SK-N-SH (cell line): ENCODE results near the gene TMEM109. TPM values are rescaled to one million over a fixed set of nuclear protein-coding genes. Genes with fewer than 3 reads are reported as not detected.

Experiments used
- CTCF ChIA-PET: fragments of 300-600, 350-600 bp; formaldehyde crosslinking; extraction: SDS; loops from one replicate; lab custom pipeline; 2021; lab: Yijun Ruan, JAX
- POLR2A ChIA-PET: fragments of 350-600 bp; sonication (Branson Sonifier 250); formaldehyde crosslinking; extraction: SDS; loops from one replicate; lab custom pipeline; 2020; ENCODE audit warnings: antibody characterized with exemption, inconsistent platforms; lab: Yijun Ruan, JAX
- DNase-seq: peaks from one replicate; pipeline ENCODE4 v3.0.0; 2012
- H2AFZ ChIP-seq: fragments of 200-600 bp; sonication (generic); 2 replicates; pipeline ENCODE4 v1.8.1; 2016; ENCODE audit warnings: antibody characterized with exemption, mild to moderate bottlenecking, low read depth
- H3F3A ChIP-seq: fragments of 200-600 bp; sonication (generic); replicated peaks from 2 replicates; pipeline ENCODE3; 2016; ENCODE audit warnings: antibody characterized with exemption, mild to moderate bottlenecking; ENCODE audit not compliant: insufficient read depth
- H3K27ac ChIP-seq, 2 experiments: fragments of 200-500 bp in 1 of 2; fragments of 200-600 bp in 1 of 2; sonication (Bioruptor generic) in 1 of 2; sonication (generic), shearing (Covaris generic) in 1 of 2; 2 replicates each; pipeline versions ENCODE4 v1.5.1 to v1.6.1; 2014 to 2016; ENCODE audit warnings: low read depth in 2 of 2, inconsistent platforms in 1 of 2, low read length in 1 of 2, mild to moderate bottlenecking in 1 of 2, mixed read lengths in 1 of 2
- H3K27me3 ChIP-seq: fragments of 200-600 bp; sonication (generic), shearing (Covaris generic); 2 replicates; pipeline ENCODE4 v1.6.1; 2016; ENCODE audit warnings: mixed run types; ENCODE audit not compliant: insufficient read depth
- H3K36me3 ChIP-seq, 2 experiments: fragments of 200-500 bp in 1 of 2; fragments of 200-600 bp in 1 of 2; sonication (Bioruptor generic) in 1 of 2; sonication (generic) in 1 of 2; replicated peaks in 1 of 2; 2 replicates each; pipeline versions ENCODE3 to v1.5.1; 2014 to 2016; ENCODE audit warnings: low read length in 1 of 2, mild to moderate bottlenecking in 1 of 2; ENCODE audit not compliant: insufficient read depth in 2 of 2, control insufficient read depth in 1 of 2
- H3K4me1 ChIP-seq, 2 experiments: fragments of 200-500 bp in 1 of 2; fragments of 200-600 bp in 1 of 2; sonication (Bioruptor generic) in 1 of 2; sonication (generic), shearing (Covaris generic) in 1 of 2; 2 replicates each; pipeline versions ENCODE4 v1.5.1 to v1.6.1; 2014 to 2016; ENCODE audit warnings: low read depth in 1 of 2, low read length in 1 of 2, mixed run types in 1 of 2; ENCODE audit not compliant: insufficient read depth in 2 of 2, control insufficient read depth in 1 of 2
- H3K4me2 ChIP-seq: fragments of 200-600 bp; sonication (generic), shearing (Covaris generic); 2 replicates; pipeline ENCODE4 v1.6.1; 2017; ENCODE audit warnings: mixed run types
- H3K4me3 ChIP-seq, 2 experiments: fragments of 200-500 bp in 1 of 2; fragments of 200-600 bp in 1 of 2; sonication (Bioruptor generic) in 1 of 2; sonication (generic), shearing (Covaris generic) in 1 of 2; 2 replicates each; pipeline versions ENCODE4 v1.5.1 to v1.8.1; 2014 to 2016; ENCODE audit warnings: low read depth in 2 of 2, inconsistent platforms in 1 of 2, low read length in 1 of 2, mild to moderate bottlenecking in 1 of 2, mixed read lengths in 1 of 2, moderate library complexity in 1 of 2
- H3K79me2 ChIP-seq: fragments of 200-600 bp; sonication (generic); 2 replicates; pipeline ENCODE4 v1.8.1; 2017; ENCODE audit warnings: mild to moderate bottlenecking; ENCODE audit not compliant: insufficient read depth
- H3K9ac ChIP-seq: fragments of 200-600 bp; sonication (generic); 2 replicates; pipeline ENCODE4 v1.6.1; 2017; ENCODE audit warnings: mixed run types
- H3K9me2 ChIP-seq: fragments of 200-600 bp; sonication (generic); 2 replicates; pipeline ENCODE4 v1.6.1; 2017; ENCODE audit warnings: mixed run types
- H3K9me3 ChIP-seq: fragments of 200-600 bp; sonication (generic); 2 replicates; pipeline ENCODE4 v1.6.1; 2017; ENCODE audit warnings: mixed run types, mild to moderate bottlenecking, moderate library complexity
- H4K20me1 ChIP-seq: fragments of 200-600 bp; sonication (generic); 2 replicates; pipeline ENCODE4 v1.6.1; 2017; ENCODE audit warnings: mild to moderate bottlenecking, mixed run types; ENCODE audit not compliant: insufficient read depth
- CHD2 ChIP-seq: fragments of 150-350 bp; IDR thresholded peaks from 2 replicates; pipeline ENCODE4 v1.6.1; 2018; ENCODE audit warnings: low read length; ENCODE audit not compliant: partially characterized antibody
- CTCF ChIP-seq: fragments of 200-600 bp; sonication (generic); IDR thresholded peaks from 2 replicates; pipeline ENCODE4 v1.6.1; 2017; ENCODE audit warnings: antibody characterized with exemption, mild to moderate bottlenecking, moderate library complexity
- FOXJ3 ChIP-seq: sonication (generic); formaldehyde crosslinking; IDR thresholded peaks from 2 replicates; pipeline ENCODE4 v1.5.1; 2020; ENCODE audit warnings: mild to moderate bottlenecking, missing genetic modification reagents
- FOXM1 ChIP-seq: IDR thresholded peaks from 2 replicates; pipeline ENCODE4 v1.4.0; 2012; ENCODE audit warnings: low read depth, mild to moderate bottlenecking
- IRF3 ChIP-seq: fragments of 150-350 bp; IDR thresholded peaks from 2 replicates; pipeline ENCODE4 v1.6.1; 2016; ENCODE audit warnings: mild to moderate bottlenecking, low read depth, low read length
- MAX ChIP-seq: IDR thresholded peaks from 2 replicates; pipeline ENCODE4 v1.4.0; 2012; ENCODE audit warnings: low read depth
- MEF2A ChIP-seq: IDR thresholded peaks from 2 replicates; pipeline ENCODE4 v1.4.0; 2012; ENCODE audit warnings: low read depth, borderline replicate concordance
- PBX3 ChIP-seq: IDR thresholded peaks from 2 replicates; pipeline ENCODE4; 2012
- POLR2AphosphoS5 ChIP-seq: IDR thresholded peaks from 2 replicates; pipeline ENCODE4 v1.6.1; 2012; ENCODE audit warnings: low read depth, low read length
- REST ChIP-seq: IDR thresholded peaks from 2 replicates; pipeline ENCODE4 v1.6.1; 2012; ENCODE audit warnings: mild to moderate bottlenecking, low read depth, low read length, moderate library complexity
- RFX5 ChIP-seq: IDR thresholded peaks from 2 replicates; pipeline ENCODE4 v1.6.1; 2012; ENCODE audit warnings: mild to moderate bottlenecking, improper control_type of control experiment, low read length
- RXRA ChIP-seq: IDR thresholded peaks from 2 replicates; pipeline ENCODE4 v1.4.0; 2012; ENCODE audit warnings: low read depth, mild to moderate bottlenecking, borderline replicate concordance
- SIN3A ChIP-seq: IDR thresholded peaks from 2 replicates; pipeline ENCODE4 v1.6.1; 2012; ENCODE audit warnings: low read depth, mild to moderate bottlenecking, low read length, moderate library complexity, borderline replicate concordance
- TAF1 ChIP-seq: IDR thresholded peaks from 2 replicates; pipeline ENCODE4 v1.6.1; 2012; ENCODE audit warnings: low read depth, mild to moderate bottlenecking, low read length, moderate library complexity, borderline replicate concordance
- TCF12 ChIP-seq: IDR thresholded peaks from 2 replicates; pipeline ENCODE4 v1.4.0; 2012
- TEAD4 ChIP-seq: IDR thresholded peaks from 2 replicates; pipeline ENCODE4 v1.4.0; 2012; ENCODE audit warnings: mild to moderate bottlenecking, borderline replicate concordance; ENCODE audit not compliant: insufficient read depth
- YY1 ChIP-seq: IDR thresholded peaks from 2 replicates; pipeline ENCODE4 v1.4.0; 2012; ENCODE audit warnings: low read depth, mild to moderate bottlenecking
- WGBS: methylation state at CpG from one replicate; pipeline ENCODE4 v1.1.6; 2017; ENCODE audit warnings: low lambda C conversion rate; 5-methylcytosine and 5-hydroxymethylcytosine counted together
- polyA plus RNA-seq, 3 experiments: library from polyadenylated mRNA; depleted of rRNA; stranded (reverse); fragments of >200 nt; gene quantifications; 2 replicates each; pipeline ENCODE4 v1.2.3, GENCODE V29; 2012

TMEM109 gene
- polyA plus RNA-seq, 1 of the 3 experiments (the other 2 are of a cell fraction), result 52.7 TPM

GRCh38 chr11:60900673-60901404 is 13.1 kb upstream of the TMEM109 start:
- 97% methylated on average over 5 of the region's 13 CpGs for WGBS
- Histone ChIP-seq H3K4me3 (no peak overlapping the region), H3F3A (peaks cover 13% of the 10 kb centered on the region), H4K20me1 (peaks cover 23% of the 10 kb centered on the region), H3K27ac (no peak overlapping the region), H3K4me1 (peaks cover 0 to 14% of the 10 kb centered on the region in 2 experiments; a peak in 2 of 4 replicates), H3K27me3 (no peaks in the 10 kb centered on the region), H3K9ac (no peak overlapping the region), H3K9me3 (no peaks in the 10 kb centered on the region), H3K36me3 (peaks cover 57 to 81% of the 10 kb centered on the region in 2 experiments), H3K4me2 (no peak overlapping the region), H3K79me2 (peaks cover 39% of the 10 kb centered on the region), H2AFZ (no peak overlapping the region), H3K9me2 (no peaks in the 10 kb centered on the region)
- ChIA-PET POLR2A (no interaction called here), CTCF (interaction anchor here (1.3 to 21.9 kb wide), 9 partner anchors 12 to 228 kb away, joined by 3 to 550 read pairs (median 13); partner anchors contain the start of genes CCDC86, TMEM109 and TMEM132A)
- DNase-seq, result no peak
- TF ChIP-seq IRF3, result no peak
- no peak for TF ChIP-seq PBX3
- no peak for TF ChIP-seq RXRA
- TF ChIP-seq MEF2A, result no peak
- TF ChIP-seq CHD2, result no peak
- no peak for TF ChIP-seq FOXM1
- TF ChIP-seq RFX5, result no peak
- TF ChIP-seq POLR2AphosphoS5, result no peak
- TF ChIP-seq TCF12, result no peak
- TF ChIP-seq REST, result no peak
- no peak for TF ChIP-seq CTCF
- TF ChIP-seq TEAD4, result no peak
- TF ChIP-seq MAX, result no peak
- TF ChIP-seq SIN3A, result no peak
- TF ChIP-seq FOXJ3 (CRISPR knock-in tag), result no peak
- no peak for TF ChIP-seq YY1
- no peak for TF ChIP-seq TAF1
